ENCODE measurements around the gene ATF2. TPM values are rescaled to one million over a fixed set of nuclear protein-coding genes. Genes with fewer than 3 reads are reported as not detected.

ATF2 gene
- total and polyA plus RNA-seq, 2 donors (not counting 1 experiment from before 2014, with no cell fraction given) = 52.7 to 64.5 TPM

- Histone ChIP-seq H4K20me1 (ENCODE audit: control insufficient read depth, extremely low read depth, insufficient read depth, low read length) (no peaks in the 10 kb centered on the region), H3K4me1 (ENCODE audit: control insufficient read depth, extremely low read depth, insufficient read depth, low read length) (no peaks in the 10 kb centered on the region), H3K4me3 (replicated peaks in 1 of 4; ENCODE audit: control extremely low read depth in 1 of 4, insufficient read depth in 1 of 4, low read depth in 3 of 4, low read length in 4 of 4) (no peak overlapping the region), H3K36me3 (ENCODE audit: control insufficient read depth, insufficient read depth, low read length) (peaks cover 6% of the 10 kb centered on the region), H3K9me3 (ENCODE audit: control insufficient read depth, insufficient read depth, low read depth, low read length) (no peaks in the 10 kb centered on the region), H3K9ac (ENCODE audit: insufficient read depth, low read length) (no peak overlapping the region), H3K4me2 (ENCODE audit: extremely low read depth, insufficient read depth, low read length) (no peak overlapping the region), H3K27ac (ENCODE audit: insufficient read depth, low read length) (no peak overlapping the region), H2AFZ (ENCODE audit: low read length) (no peak overlapping the region), H3K27me3 (ENCODE audit: control insufficient read depth, insufficient read depth, low read length) (no peaks in the 10 kb centered on the region), H3K79me2 (ENCODE audit: control insufficient read depth, insufficient read depth, low read length) (no peaks in the 10 kb centered on the region)
- no peak for TF ChIP-seq EZH2 (IDR thresholded peaks at IDR 0.05; ENCODE audit: low read length, missing control alignments)
- no peak for TF ChIP-seq CTCF (conservative IDR thresholded peaks at IDR 0.05 in 1 of 2, IDR thresholded peaks at IDR 0.05 in 1 of 2; ENCODE audit: low read depth in 1 of 2, low read length in 2 of 2)
- DNase-seq (ENCODE audit: low read depth in 2 of 2) = no peak
Observed at GRCh38 chr2:175076272-175076671, 91.7 kb downstream of the ATF2 start.

- DNase-seq (ENCODE audit: low read depth in 2 of 2) = no peak
- Histone ChIP-seq H4K20me1 (ENCODE audit: control insufficient read depth, extremely low read depth, insufficient read depth, low read length) (no peaks in the 10 kb centered on the region), H3K27me3 (ENCODE audit: control insufficient read depth, insufficient read depth, low read length) (no peaks in the 10 kb centered on the region), H3K36me3 (ENCODE audit: control insufficient read depth, insufficient read depth, low read length) (peaks cover 4% of the 10 kb centered on the region), H3K27ac (ENCODE audit: insufficient read depth, low read length) (no peak overlapping the region), H3K4me1 (ENCODE audit: control insufficient read depth, extremely low read depth, insufficient read depth, low read length) (no peaks in the 10 kb centered on the region), H3K4me2 (ENCODE audit: extremely low read depth, insufficient read depth, low read length) (no peak overlapping the region), H3K9ac (ENCODE audit: insufficient read depth, low read length) (no peak overlapping the region), H3K9me3 (ENCODE audit: control insufficient read depth, insufficient read depth, low read depth, low read length) (no peaks in the 10 kb centered on the region), H3K4me3 (replicated peaks in 1 of 4; ENCODE audit: control extremely low read depth in 1 of 4, insufficient read depth in 1 of 4, low read depth in 3 of 4, low read length in 4 of 4) (no peak overlapping the region), H3K79me2 (ENCODE audit: control insufficient read depth, insufficient read depth, low read length) (no peaks in the 10 kb centered on the region), H2AFZ (ENCODE audit: low read length) (no peak overlapping the region)
- TF ChIP-seq EZH2 (IDR thresholded peaks at IDR 0.05; ENCODE audit: low read length, missing control alignments) (no peak), CTCF (conservative IDR thresholded peaks at IDR 0.05 in 1 of 2, IDR thresholded peaks at IDR 0.05 in 1 of 2; ENCODE audit: low read depth in 1 of 2, low read length in 2 of 2) (no peak)
Observed at GRCh38 chr2:175074478-175074877, 93.5 kb downstream of the ATF2 start.

- Histone ChIP-seq H4K20me1 (ENCODE audit: control insufficient read depth, extremely low read depth, insufficient read depth, low read length) (no peaks in the 10 kb centered on the region), H3K9ac (ENCODE audit: insufficient read depth, low read length) (no peak overlapping the region), H2AFZ (ENCODE audit: low read length) (no peak overlapping the region), H3K36me3 (ENCODE audit: control insufficient read depth, insufficient read depth, low read length) (peaks cover 2% of the 10 kb centered on the region), H3K9me3 (ENCODE audit: control insufficient read depth, insufficient read depth, low read depth, low read length) (no peaks in the 10 kb centered on the region), H3K27me3 (ENCODE audit: control insufficient read depth, insufficient read depth, low read length) (no peaks in the 10 kb centered on the region), H3K27ac (ENCODE audit: insufficient read depth, low read length) (no peak overlapping the region), H3K4me1 (ENCODE audit: control insufficient read depth, extremely low read depth, insufficient read depth, low read length) (no peaks in the 10 kb centered on the region), H3K4me3 (replicated peaks in 1 of 4; ENCODE audit: control extremely low read depth in 1 of 4, insufficient read depth in 1 of 4, low read depth in 3 of 4, low read length in 4 of 4) (no peak overlapping the region), H3K79me2 (ENCODE audit: control insufficient read depth, insufficient read depth, low read length) (no peaks in the 10 kb centered on the region), H3K4me2 (ENCODE audit: extremely low read depth, insufficient read depth, low read length) (no peak overlapping the region)
- DNase-seq (ENCODE audit: low read depth in 2 of 2) = no peak
- TF ChIP-seq EZH2 (IDR thresholded peaks at IDR 0.05; ENCODE audit: low read length, missing control alignments) (no peak), CTCF (conservative IDR thresholded peaks at IDR 0.05 in 1 of 2, IDR thresholded peaks at IDR 0.05 in 1 of 2; ENCODE audit: low read depth in 1 of 2, low read length in 2 of 2) (no peak)
Observed at GRCh38 chr2:175068534-175068933, 99.5 kb downstream of the ATF2 start.
